ENCODE results near the gene ZCCHC7. TPM values are rescaled to one million over a fixed set of nuclear protein-coding genes. Genes with fewer than 3 reads are reported as not detected.

ZCCHC7 gene
- total RNA-seq, 1 donor from 2014 or later = 12.0 TPM

GRCh38 chr9:37404590-37404989 is 284.2 kb downstream of the ZCCHC7 start:
- no peaks in the 10 kb centered on the region for H3K4me1 Mint-ChIP-seq (ENCODE audit: unreplicated experiment)
- peaks cover 3% of the 10 kb centered on the region for H3K27me3 Mint-ChIP-seq (ENCODE audit: unreplicated experiment)
- DNase-seq (ENCODE audit: low spot score) = no peak
- no peak for TF ChIP-seq CTCF (IDR thresholded peaks at IDR 0.05; ENCODE audit: unreplicated experiment)
- H3K4me3 Mint-ChIP-seq (ENCODE audit: unreplicated experiment) = no peak overlapping the region
- no peaks in the 10 kb centered on the region for H3K36me3 Mint-ChIP-seq (ENCODE audit: low read depth, unreplicated experiment)
- no peaks in the 10 kb centered on the region for H3K9me3 Mint-ChIP-seq (ENCODE audit: unreplicated experiment)
- H3K27ac Mint-ChIP-seq (ENCODE audit: unreplicated experiment) = no peak overlapping the region

GRCh38 chr9:37405350-37405749 is 285.0 kb downstream of the ZCCHC7 start:
- Mint-ChIP-seq H3K27me3 (ENCODE audit: unreplicated experiment) (peaks cover 3% of the 10 kb centered on the region), H3K27ac (ENCODE audit: unreplicated experiment) (no peak overlapping the region), H3K4me3 (ENCODE audit: unreplicated experiment) (no peak overlapping the region), H3K36me3 (ENCODE audit: low read depth, unreplicated experiment) (no peaks in the 10 kb centered on the region), H3K9me3 (ENCODE audit: unreplicated experiment) (no peaks in the 10 kb centered on the region), H3K4me1 (ENCODE audit: unreplicated experiment) (no peaks in the 10 kb centered on the region)
- TF ChIP-seq CTCF (IDR thresholded peaks at IDR 0.05; ENCODE audit: unreplicated experiment) = no peak
- no peak for DNase-seq (ENCODE audit: low spot score)

- no peak for TF ChIP-seq CTCF (IDR thresholded peaks at IDR 0.05; ENCODE audit: unreplicated experiment)
- Mint-ChIP-seq H3K27ac (ENCODE audit: unreplicated experiment) (no peak overlapping the region), H3K4me1 (ENCODE audit: unreplicated experiment) (no peaks in the 10 kb centered on the region), H3K9me3 (ENCODE audit: unreplicated experiment) (no peaks in the 10 kb centered on the region), H3K4me3 (ENCODE audit: unreplicated experiment) (no peak overlapping the region), H3K27me3 (ENCODE audit: unreplicated experiment) (peaks cover 3% of the 10 kb centered on the region), H3K36me3 (ENCODE audit: low read depth, unreplicated experiment) (no peaks in the 10 kb centered on the region)
- DNase-seq (ENCODE audit: low spot score) = no peak
Observed at GRCh38 chr9:37405764-37406380, 285.5 kb downstream of the ZCCHC7 start.

GRCh38 chr9:37406603-37407401 is 286.4 kb downstream of the ZCCHC7 start:
- Mint-ChIP-seq H3K4me1 (ENCODE audit: unreplicated experiment) (no peaks in the 10 kb centered on the region), H3K9me3 (ENCODE audit: unreplicated experiment) (no peaks in the 10 kb centered on the region), H3K4me3 (ENCODE audit: unreplicated experiment) (no peak overlapping the region), H3K27ac (ENCODE audit: unreplicated experiment) (no peak overlapping the region), H3K36me3 (ENCODE audit: low read depth, unreplicated experiment) (no peaks in the 10 kb centered on the region), H3K27me3 (ENCODE audit: unreplicated experiment) (peaks cover 3% of the 10 kb centered on the region)
- no peak for DNase-seq (ENCODE audit: low spot score)
- TF ChIP-seq CTCF (IDR thresholded peaks at IDR 0.05; ENCODE audit: unreplicated experiment) = no peak

GRCh38 chr9:37407468-37407867 is 287.1 kb downstream of the ZCCHC7 start:
- H3K27me3 Mint-ChIP-seq (ENCODE audit: unreplicated experiment) = peaks cover 3% of the 10 kb centered on the region
- no peaks in the 10 kb centered on the region for H3K9me3 Mint-ChIP-seq (ENCODE audit: unreplicated experiment)
- no peaks in the 10 kb centered on the region for H3K36me3 Mint-ChIP-seq (ENCODE audit: low read depth, unreplicated experiment)
- peak; percentile 40 for TF ChIP-seq CTCF (IDR thresholded peaks at IDR 0.05; ENCODE audit: unreplicated experiment)
- no peak overlapping the region for H3K4me3 Mint-ChIP-seq (ENCODE audit: unreplicated experiment)
- H3K27ac Mint-ChIP-seq (ENCODE audit: unreplicated experiment) = no peak overlapping the region
- no peak for DNase-seq (ENCODE audit: low spot score)
- H3K4me1 Mint-ChIP-seq (ENCODE audit: unreplicated experiment) = no peaks in the 10 kb centered on the region
